NCI-H446 treated with DMSO at 0.1 percent for 48 hours (cell line): ENCODE results near the gene PXT1.

Experiments used
- DNase-seq: peaks from one replicate; lab custom pipeline; 2025; lab: John Stamatoyannopoulos, UW

The PXT1 gene

DNA sequence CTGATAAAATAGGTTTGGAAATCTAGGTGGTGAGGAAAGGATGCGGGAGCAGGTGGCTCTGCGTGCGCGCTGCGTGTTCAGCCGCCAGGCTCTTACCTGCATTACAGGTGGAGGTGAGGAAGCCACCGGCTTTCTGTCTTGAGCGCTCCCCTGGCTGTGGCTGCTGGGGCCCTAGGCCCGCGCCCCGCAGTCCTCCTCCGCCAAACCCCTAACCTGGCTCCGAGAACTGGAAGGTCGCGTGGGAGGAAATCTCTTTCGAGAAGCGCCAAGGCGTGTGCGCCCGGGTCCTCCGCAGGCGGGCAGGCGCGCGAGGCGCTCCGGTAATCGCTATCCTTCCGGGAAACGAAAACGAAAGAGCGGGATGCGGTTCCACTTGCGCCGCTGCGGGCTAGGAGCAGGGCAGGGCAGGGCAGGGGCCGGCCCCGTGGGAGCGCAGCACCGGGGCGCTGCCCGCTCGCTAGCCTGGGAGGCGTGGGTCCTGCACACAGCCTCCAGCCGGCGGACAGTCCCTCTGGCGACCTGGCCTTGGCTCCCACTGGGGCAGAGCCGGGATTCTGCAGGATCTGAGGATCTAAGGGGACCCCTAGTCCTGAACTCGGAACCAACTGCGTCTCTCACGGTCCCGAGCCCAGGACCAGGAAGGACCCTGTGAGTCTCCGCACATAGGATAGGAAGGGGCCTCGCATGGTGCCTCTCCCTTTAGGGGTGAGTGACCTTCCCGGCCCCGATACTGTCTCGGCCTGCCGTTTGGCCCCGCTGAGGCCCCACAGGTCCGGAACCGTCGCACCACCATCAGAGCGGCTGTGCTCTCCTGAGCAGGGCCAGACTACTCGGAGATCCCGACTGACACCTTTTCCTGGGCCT lies 55.0 kb downstream of the PXT1 start, which contains the start of gene ETV7:
TSS of gene ETV7 (minus strand) at position 230 of the 864 bp plus-strand sequence. CDS start at position 102, 128 bp downstream.
- DNase-seq = no peak

DNA sequence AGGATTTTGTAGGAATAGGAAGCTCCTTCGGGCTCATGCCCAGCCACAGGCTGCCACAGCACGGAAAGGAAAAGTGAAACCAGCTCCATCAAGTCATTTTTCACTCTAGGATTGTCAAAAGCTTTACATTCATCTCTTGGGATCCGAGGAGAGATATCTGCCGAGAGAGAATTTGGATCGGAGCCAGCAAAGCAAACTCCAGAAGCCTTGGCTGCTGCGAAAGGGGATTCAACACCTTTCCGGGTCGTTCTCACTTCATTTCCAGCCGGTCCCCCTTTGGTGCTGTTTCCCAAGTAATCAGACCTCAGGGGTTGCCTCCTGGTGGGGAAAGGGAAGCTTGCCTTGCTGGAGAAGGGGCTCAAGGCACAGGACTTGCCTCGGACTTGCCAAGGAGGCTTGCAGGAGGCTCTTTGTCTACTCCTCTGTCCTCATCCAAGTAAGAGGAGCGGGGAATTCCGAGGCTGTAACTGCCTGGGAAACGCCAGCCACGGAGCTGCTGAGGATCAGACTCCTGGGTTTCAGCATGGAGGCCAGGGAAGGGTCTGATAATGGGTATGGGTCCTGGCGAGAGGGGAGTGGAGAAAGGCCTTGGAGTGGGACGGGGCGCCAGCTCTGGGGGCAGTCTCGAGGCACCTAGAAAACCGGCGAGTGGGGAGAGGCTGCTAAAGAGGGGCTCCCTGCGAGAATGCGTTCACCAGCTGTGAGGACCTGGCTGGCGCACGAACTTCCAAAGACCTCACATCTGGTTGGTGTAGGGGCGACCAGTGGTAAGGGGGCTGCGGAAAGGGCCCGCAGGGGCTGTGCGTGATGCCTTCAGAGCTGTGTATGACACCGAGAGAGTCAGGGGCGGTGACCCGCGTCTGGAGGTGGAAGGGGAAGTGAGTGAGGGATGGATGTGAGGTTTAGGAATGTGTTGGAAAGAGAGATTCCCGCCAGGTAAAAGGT lies 55.9 kb downstream of the PXT1 start:
- no peak for DNase-seq

DNA sequence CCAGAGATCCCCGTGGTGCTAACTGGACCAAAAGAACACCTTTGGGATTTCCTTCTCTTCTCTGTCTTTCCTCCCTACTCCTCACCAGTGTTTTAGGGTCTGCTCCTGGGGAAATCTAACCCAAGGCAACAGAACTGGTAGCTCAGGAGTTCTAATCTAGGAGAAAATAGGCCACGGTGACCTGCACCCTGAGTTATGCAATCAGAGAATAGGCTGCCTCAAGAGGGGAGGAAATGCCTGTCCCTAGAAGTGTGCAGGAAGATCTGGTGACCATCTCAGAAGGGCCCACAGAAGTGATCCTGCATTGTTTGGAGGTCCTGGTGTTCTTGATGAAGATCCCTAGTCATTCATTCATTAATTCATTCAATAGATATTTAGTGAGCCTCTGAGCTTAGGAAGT lies 58.6 kb downstream of the PXT1 start:
- DNase-seq = no peak

DNA sequence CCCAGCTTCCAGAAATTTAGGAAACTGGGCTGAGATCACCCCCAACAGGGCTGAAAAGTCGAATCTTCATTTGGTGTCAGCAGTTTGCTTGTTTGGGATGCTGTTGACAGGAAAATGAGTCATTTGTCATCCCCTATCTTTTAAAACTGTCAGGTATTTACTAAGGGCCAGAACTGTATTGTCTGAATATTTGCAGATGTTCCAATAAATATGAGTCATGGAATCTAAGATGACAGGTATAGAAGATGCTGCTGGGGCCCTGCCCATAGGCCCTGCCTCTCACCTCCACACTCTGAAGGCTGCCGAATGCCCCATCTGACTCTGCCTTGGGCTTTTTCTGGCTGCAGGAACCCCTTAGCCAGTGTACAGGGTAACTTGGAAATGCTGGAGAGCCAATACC lies 59.0 kb downstream of the PXT1 start:
- DNase-seq = no peak

DNA sequence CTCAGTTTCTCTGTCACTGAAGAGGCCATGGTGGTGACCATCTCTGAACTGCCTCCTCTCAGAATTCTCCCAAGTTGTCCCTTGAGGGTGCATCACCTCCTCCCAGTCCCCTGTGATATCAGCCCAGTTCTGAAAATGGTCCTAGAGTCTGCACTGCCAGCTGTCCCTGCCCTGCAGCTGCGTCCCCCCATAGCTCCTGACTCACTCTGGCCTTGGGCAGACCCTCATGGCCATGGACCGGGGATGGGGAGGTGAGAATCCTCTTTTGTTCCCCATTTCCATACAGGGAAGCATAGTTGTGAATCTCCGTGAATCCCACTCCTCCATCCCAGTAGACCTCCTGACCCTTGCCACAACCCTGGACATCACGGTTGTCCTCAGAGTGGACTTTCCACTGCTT lies 59.7 kb downstream of the PXT1 start:
- no peak for DNase-seq

DNA sequence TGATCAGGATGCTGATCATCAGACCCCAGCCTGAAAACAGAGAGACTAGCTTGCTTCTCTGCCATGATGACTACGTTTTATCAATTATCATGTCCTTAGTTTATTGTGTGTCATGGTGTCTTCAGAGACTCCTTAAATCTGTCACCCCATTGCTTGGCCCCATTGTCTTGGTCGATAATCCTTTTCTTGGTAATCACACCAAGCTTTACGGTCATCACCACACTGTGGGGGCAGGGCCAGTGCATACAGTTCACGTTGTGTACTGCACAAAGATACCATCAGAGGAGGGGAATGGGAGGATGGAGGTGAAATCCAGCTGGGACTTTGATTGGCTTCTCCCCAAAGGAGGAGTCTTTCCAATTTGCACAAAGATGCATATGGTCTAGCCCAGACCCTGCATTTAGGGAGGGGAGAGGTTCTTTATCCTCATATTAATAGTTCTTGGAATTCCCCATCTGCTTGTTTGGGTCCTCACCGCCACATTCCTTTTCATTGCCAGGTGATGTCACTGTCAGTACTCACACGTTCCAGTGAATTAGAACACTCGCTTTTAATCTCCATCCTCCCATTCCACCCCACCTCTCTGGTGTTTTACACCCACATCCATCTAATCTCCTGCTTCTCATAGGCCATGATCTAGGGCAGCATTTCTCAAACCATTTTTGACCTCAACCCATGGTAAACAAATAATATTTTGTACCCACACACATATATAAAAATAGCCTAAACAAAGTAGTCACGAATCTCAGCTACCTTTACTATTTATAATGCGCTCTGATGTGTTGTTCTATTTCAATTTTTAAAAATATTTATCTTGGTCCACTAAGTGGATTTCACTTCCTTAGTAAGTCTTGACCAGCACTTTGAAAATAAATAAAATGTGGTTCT lies 60.9 kb downstream of the PXT1 start:
- no peak for DNase-seq

DNA sequence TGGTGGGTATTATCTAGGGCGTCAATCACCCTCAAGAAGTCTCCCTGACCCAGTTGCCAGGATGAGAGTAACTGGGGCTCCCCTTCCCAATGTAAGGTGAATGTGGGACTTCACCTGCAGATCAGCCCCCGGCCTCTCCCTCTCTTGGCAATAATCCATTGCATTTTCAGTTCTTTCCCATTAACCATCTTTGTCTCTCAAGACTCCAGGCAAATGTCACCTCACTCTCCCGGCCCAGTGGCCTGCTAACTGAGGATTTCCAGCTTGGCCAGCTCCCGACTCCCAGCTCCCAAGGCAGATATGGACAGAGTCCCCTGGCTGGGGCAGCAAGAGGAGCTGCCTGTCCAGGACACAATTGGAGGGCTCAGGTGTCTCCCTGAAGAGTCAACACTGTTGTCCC lies 62.5 kb downstream of the PXT1 start:
- no peak for DNase-seq

DNA sequence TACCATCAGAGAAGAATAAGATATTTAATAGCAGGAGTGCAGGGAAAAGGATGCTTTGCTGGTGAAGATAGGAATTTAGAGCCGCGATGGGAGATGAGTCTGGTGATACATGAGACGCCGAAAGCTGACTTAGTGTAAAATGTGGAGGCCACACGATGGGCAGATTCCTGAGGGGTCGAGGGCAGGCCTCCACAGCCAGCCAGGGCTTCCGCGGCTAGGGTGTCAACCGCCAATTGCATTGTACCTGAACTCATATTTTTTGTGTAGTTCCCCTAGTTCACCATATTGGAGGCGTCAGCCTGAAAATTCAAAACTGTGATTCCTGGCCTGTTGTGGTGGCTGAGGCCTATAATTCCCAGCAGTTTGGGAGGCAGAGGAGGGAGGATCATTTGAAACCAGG lies 63.7 kb downstream of the PXT1 start:
- DNase-seq = no peak

DNA sequence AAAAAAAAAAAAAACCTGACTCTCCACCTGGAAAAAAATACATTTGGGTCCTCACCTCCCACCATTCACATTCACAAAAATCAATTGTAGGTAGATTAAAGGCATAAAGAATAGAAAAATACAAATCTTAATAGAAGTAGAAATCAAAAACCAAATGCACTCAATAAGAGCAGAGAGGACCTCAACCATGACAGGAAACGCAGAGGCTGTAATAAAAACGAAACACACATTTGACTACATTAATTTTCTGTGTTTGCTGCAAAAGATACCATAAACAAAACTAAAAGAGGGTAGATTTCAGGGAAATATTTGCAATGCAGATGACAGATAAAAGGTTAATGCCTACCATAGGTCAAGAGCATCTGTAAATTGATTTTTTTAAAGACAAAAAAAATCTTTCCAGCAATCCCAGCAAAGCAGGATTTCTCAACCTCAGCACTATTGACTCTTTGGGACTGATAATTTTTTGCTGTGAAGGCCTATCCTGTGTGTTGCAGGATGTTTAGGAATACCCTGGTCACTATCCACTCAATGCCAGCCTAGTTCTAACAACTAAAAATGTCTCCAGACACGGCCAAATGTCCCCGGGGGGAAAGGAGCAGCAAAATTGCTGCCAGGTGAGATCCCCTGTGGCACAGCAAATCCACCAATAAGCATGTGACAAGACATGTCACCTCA lies 64.3 kb downstream of the PXT1 start:
- DNase-seq = no peak

DNA sequence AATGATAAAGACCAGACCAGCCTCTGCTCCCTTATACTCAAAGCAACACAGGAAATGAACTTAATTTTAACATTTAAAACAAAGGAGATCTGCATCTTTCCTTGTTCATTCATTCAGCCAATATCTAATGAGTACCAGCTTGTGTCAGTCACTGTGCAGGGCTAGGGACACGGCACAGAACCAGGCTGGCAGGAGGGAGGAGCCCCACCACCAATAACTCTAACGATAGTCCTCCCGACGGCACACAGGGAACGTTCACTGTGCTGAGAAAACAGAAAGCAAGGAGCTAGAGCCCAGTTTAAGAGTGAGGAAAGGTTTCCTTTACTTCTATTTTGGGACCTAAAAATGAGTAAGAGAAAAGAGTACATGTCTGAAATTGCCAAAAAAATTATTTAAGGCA lies 65.1 kb downstream of the PXT1 start:
- no peak for DNase-seq

DNA sequence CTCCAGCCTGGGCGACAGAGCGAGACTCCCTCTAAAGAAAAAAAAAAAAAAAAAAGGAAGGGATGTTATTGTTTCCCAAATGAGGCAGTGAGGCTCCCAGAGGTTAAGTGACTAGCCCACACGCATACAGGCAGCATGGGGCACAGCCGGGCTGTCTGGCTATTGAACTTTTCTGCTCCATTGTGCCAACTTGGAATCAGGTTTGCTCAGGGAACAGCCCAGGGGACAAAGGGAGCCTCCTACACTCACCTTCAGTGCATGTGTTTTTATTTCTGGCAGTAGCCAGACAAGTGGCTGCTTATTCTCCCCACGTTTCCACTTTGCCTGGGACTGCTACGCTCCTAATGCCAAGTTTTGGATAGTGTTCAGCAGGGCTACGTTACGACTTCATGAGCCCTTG lies 65.9 kb downstream of the PXT1 start:
- DNase-seq = no peak

DNA sequence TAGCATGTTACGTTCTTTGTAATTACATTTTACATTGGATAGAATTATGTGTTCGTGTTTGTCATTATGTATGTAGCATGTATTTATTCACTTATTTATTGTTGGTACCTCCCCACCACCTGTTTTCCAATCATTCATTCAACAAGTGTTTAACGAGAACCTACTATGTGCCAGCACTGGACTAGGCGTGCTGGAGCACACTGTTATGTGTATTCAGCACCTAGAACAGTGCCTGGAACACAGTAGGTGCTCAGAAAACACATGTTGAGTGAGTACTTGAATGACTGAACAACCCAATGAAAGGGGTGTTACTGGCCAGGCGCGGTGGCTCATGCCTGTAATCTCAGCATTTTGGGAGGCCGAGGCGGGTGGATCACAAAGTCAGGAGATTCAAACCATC lies 66.5 kb downstream of the PXT1 start:
- DNase-seq = no peak

DNA sequence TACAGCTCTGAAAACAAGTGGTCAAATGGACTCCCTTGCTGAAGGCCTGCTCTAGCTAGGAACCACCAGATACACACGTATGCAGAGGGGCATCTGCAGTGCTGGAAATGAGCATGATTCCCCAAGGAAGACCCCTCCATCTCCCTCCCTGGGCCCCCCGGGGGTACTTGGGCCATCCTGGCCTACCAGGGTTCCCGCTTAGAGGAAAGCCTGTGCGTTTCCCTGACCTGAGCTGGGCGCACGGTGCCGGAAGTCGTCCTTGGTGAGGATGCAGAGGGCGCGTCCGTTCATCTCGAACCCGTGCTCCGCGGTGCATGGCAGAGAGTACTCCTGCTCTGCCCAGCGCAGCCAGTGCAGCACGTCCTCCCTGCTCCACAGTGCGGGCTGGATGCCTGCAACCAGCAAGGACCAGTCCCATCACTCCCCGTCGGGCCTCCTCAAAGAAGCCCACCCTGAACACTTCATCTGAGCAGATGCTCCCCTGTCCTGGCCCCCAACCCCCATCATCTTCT lies 67.0 kb downstream of the PXT1 start:
- DNase-seq = no peak

DNA sequence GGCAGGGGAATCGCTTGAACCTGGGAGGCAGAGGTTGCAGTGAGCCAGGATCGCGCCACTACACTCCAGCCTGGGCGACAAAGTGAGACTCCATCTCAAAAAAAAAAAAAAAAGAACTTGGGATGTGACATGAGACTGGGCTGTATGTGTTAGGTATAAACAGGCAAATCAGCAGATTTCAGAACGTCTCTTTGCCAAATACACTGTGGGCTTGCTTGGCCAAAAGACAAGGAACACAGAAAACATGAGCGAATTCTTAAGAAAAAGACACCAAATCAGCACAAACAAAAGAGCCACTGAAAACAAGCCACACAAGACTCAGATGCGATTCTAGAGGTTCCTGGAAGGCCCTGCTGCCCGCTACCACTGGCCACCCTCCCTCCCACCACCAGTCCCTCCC lies 67.7 kb downstream of the PXT1 start:
- no peak for DNase-seq

DNA sequence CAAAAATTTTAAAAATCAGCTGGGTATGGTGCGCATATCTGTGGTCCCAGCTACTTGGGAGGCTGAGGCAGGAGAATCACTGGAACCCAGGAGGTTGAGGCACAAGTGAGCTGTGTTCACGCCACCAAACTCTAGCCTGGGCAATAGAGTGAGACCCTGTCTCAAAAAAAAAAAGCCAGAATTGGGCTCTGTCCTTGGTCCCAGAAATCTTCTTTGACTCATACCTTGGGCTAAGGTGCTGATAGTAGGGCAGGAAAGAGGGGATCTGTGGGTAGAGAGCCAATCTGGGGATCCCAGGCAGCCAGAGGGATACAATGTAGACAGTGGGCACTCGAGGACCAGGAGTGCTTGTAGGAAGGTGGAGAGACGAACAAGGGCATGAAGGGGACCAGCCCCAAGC lies 68.5 kb downstream of the PXT1 start:
- no peak for DNase-seq

DNA sequence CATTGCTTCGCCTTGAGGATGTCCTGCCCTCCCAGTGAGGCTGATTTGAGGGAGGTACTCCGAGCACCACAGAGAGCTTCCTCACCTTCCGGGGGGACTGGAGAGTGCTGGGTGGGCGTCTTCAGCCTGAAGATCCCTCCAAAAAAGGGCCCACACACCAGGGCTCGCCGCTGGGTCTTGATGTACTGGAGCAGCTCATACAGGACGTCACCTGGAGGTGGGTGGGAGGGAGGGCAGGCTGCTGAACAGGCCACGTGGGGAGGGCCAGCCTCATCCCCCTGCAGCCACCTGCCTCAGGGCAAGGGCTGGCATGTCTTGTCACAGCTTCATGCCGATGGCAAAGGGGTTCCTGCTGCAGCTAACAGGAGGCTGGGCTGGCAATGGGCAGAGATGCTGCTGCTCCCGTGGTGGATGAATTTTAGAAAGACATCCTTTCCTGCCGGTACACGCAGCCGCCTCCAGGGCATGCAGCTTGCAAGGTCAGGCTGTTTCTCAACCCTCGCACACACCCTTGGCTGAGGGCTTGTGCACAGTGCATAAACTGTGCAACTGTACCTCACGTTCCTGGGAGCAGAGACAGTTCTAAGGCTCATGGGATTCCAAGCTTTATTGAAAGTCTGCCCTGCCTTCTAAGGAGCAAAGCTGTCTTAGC lies 69.2 kb downstream of the PXT1 start:
- no peak for DNase-seq

DNA sequence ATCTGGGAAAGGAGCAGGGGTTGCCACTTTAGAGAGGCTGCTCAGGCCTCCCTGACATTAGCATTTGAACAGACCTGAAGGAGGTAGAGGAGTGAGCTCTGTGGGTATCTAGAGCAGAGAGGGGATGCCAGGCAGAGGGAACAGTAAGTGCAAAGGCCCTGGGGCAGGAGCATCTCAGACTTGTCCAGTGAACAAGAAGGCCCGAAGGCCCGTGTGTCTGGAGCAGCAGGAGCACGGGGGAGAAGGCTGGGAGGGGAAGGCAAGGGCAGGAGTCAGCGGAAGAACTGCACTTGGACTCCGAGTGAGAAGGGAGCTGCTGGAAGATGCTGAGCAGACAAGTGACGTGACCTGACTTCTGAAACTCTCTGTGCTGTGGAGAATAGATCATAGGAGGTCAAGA lies 70.6 kb downstream of the PXT1 start:
- no peak for DNase-seq

DNA sequence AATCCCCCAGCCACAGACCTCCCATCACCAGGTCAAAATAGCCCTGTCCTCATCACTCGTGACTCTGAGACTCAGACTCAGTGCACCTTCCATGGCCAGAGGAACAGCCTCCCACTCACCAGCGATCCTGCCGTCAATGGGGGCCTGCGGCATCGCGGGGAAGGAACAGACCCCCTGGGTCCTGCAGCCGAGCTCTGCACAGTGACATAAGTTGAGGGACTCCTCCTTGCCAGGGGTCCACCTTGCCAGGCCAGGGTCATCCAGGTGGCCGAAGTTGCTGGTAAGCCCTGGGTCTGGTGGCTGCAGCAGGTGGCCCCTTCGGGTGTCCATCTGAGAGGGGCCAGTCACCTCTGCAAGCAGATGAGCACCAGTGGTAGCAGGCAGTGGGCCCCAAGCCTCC lies 71.4 kb downstream of the PXT1 start:
- DNase-seq = no peak

DNA sequence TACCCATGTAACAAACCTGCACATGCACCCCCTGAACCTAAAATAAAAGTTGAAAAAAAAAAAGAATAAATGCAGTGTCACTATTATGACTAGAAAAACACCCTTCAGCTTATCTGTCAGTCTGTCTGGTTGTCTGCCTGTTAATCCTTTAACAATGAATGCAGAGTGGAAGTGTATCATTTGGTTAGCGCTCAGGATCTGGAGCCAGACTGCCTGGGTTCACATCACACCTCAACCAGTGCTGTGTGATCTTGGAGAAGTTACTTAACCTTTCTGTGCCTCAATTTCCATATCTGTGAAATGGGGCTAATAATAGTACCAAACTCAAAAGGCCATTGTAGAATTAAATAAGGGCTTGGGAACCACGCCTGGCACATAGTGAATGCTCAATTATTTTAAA lies 72.0 kb downstream of the PXT1 start:
- no peak for DNase-seq
